GM19438 (cell line): ENCODE results near the gene TMEM176B.
A peak's percentile ranks its signal among the peaks of the same experiment; 100 is the strongest.

Experiments used
- ATAC-seq: cut with Tn5 transposase; IDR thresholded peaks from one replicate; pipeline ENCODE4 v1.9.1; 2021; ENCODE audit warnings: low read depth; ENCODE audit not compliant: unreplicated experiment

TMEM176B gene

DNA sequence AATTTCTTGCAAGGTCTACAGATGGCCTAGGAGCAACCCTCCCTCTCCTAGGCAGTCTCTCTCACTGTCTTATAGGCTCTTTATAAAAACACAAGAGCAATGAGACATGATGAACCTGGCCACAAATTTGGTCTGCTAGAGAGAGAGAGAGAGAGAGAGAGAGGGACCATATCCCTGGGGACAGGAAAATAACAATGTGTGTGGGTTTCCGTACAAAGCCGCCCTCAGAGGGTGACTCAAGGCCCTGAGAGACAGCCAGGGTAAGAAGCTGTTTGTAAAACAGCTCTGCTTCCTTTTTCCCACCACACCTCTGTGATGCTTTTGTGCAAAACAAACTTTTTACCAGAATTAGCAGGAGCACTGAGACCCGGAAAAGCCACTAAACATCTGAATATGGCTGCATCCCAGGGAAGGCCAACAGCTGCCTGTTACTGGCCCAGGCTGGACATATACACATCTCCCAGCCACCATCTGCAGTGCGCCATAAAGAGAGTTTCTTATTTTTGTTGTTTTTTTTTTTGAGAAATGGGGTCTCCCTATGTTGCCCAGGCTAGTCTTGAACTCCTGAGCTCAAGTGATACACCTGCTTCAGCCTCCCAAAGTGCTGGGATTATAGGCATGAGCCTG, 44.6 kb downstream of the TMEM176B start:
- peak; percentile 56 for ATAC-seq

- ATAC-seq = no peak
These were observed 45.2 kb downstream of the TMEM176B start for GRCh38 chr7:150754951-150755350.

DNA sequence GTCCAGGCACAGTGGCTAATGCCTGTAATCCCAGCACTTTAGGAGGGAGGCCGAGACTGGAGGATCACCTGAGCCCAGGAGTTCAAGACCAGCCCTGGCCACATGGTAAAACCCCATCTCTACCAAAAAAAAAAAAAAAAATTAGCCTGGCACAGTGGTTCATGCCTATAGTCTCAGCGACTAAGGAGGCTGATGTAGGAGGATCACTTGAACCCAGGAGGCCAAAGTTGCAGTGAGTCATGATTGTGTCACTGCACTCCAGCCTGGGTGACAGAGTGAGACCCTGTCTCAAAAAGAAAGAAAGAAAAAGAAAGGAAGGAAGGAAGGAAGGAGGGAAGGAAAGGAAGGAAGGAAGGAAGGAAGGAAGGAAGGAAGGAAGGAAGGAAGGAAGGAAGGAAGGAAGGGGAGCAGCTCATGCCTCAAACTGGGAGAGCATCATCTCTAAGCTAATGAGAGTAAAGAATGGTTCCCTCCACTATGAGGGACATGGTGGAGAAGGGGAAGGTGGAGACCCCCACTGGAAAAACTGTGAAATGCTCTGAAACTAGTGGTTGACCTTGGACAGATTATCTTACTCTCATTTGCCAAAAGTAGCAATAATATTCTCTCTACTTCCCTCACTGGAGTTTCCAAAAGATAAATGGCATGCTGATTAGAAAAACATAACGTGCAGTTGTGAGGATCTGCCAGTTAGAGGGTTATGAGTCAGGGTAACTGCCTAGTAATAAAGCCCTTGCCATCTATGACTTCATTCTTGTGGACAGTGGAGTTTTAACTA, 46.1 kb downstream of the TMEM176B start:
- no peak for ATAC-seq

DNA sequence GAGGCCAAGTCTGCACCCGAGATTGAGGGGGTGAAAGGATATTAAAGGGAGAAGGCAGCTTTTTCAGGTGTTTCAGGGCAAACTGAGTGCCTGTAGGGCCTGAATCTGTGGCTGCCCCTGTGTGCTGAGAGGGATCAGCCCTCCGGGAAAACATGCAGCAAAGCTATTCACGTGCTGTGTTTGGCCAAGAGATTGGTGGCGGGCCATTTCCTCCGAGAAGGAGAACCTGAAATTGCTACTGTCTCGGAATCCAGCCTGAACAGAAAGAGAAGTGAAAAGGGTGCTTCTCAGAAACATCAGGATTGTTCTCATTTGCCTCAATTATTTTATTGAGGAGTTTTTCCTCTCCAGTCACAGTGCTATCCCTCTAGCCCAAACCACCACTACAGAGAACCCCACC, 46.9 kb downstream of the TMEM176B start:
- ATAC-seq = no peak

GRCh38 chr7:150751702-150752101, 48.5 kb downstream of the TMEM176B start:
- no peak for ATAC-seq

GRCh38 chr7:150748376-150748775, 51.8 kb downstream of the TMEM176B start:
- no peak for ATAC-seq

GRCh38 chr7:150746921-150747320, 53.2 kb downstream of the TMEM176B start:
- no peak for ATAC-seq

GRCh38 chr7:150745876-150746275, 54.3 kb downstream of the TMEM176B start:
- ATAC-seq = no peak

GRCh38 chr7:150745086-150745485, 55.1 kb downstream of the TMEM176B start:
- no peak for ATAC-seq

GRCh38 chr7:150744041-150744656, 56.0 kb downstream of the TMEM176B start:
- ATAC-seq = no peak

DNA sequence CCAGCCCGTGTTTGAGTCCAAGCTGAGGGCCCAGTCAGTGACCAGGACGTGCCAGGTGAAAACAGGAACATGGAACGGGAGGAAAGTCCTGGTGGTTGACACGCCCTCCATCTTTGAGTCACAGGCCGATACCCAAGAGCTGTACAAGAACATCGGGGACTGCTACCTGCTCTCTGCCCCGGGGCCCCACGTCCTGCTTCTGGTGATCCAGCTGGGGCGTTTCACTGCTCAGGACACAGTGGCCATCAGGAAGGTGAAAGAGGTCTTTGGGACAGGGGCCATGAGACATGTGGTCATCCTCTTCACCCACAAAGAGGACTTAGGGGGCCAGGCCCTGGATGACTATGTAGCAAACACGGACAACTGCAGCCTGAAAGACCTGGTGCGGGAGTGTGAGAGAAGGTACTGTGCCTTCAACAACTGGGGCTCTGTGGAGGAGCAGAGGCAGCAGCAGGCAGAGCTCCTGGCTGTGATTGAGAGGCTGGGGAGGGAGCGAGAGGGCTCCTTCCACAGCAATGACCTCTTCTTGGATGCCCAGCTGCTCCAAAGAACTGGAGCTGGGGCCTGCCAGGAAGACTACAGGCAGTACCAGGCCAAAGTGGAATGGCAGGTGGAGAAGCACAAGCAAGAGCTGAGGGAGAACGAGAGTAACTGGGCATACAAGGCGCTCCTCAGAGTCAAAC, 57.7 kb downstream of the TMEM176B start:
- ATAC-seq = no peak
